Osteoblast (primary cell): ENCODE results near the gene FRAT1. TPM values are rescaled to one million over a fixed set of nuclear protein-coding genes. Genes with fewer than 3 reads are reported as not detected.

Experiments
- DNase-seq: peaks from one replicate; pipeline ENCODE4 v3.0.0; 2011; ENCODE audit warnings: low spot score, mixed read lengths; ENCODE audit not compliant: insufficient read length; ENCODE audit errors: missing footprints
- H2AFZ ChIP-seq: 2 replicates; pipeline ENCODE4 v1.6.0; 2011; ENCODE audit warnings: mild to moderate bottlenecking, low read length
- H3K27ac ChIP-seq: 2 replicates; pipeline ENCODE4 v1.5.1; 2011; ENCODE audit warnings: mild to moderate bottlenecking, low read depth, low read length, moderate library complexity
- H3K27me3 ChIP-seq: 2 replicates; pipeline ENCODE4 v1.6.0; 2012; ENCODE audit warnings: mild to moderate bottlenecking, control low read depth, inconsistent platforms, low read length, moderate library complexity; ENCODE audit not compliant: insufficient read depth
- H3K36me3 ChIP-seq: 2 replicates; pipeline ENCODE4 v1.5.1; 2011; ENCODE audit warnings: mild to moderate bottlenecking, low read length, control low read depth, moderate library complexity; ENCODE audit not compliant: insufficient read depth
- H3K4me1 ChIP-seq: 2 replicates; pipeline ENCODE4 v1.5.1; 2011; ENCODE audit warnings: mild to moderate bottlenecking, low read length, control low read depth, moderate library complexity; ENCODE audit not compliant: insufficient read depth
- H3K4me2 ChIP-seq: 2 replicates; pipeline ENCODE4 v1.6.0; 2011; ENCODE audit warnings: mild to moderate bottlenecking, low read length; ENCODE audit not compliant: insufficient read depth
- H3K4me3 ChIP-seq: fragments of 200-600 bp; sonication (generic); 3 replicates; pipeline ENCODE4 v1.5.1; 2012; ENCODE audit warnings: mild to moderate bottlenecking, low read length, inconsistent platforms; ENCODE audit not compliant: insufficient read depth
- H3K79me2 ChIP-seq: 2 replicates; pipeline ENCODE4 v1.6.0; 2012; ENCODE audit warnings: mild to moderate bottlenecking, low read length, control low read depth, inconsistent platforms; ENCODE audit not compliant: insufficient read depth
- H3K9me3 ChIP-seq: 2 replicates; pipeline ENCODE4 v1.5.1; 2011; ENCODE audit warnings: low read depth, low read length, control low read depth
- H4K20me1 ChIP-seq: 2 replicates; pipeline ENCODE4 v1.6.0; 2012; ENCODE audit warnings: mild to moderate bottlenecking, low read length, control low read depth; ENCODE audit not compliant: insufficient read depth
- CTCF ChIP-seq: IDR thresholded peaks from 2 replicates; pipeline ENCODE4 v1.5.1; 2011; ENCODE audit warnings: mild to moderate bottlenecking, low read depth, low read length, moderate library complexity; ENCODE audit errors: extremely low read depth
- total RNA-seq: library from RNA; depleted of rRNA; stranded (reverse); fragments of >200 nt; gene quantifications from 2 replicates; pipeline ENCODE4 v1.2.3, GENCODE V29; 2012

Gene FRAT1
- 3.3 and 3.8 TPM in 2 replicates for total RNA-seq

- H3K27me3 ChIP-seq, result peaks cover 19% of the 10 kb centered on the region
- H4K20me1 ChIP-seq, result no peaks in the 10 kb centered on the region
- peak within 1 kb of the TSS; percentile 97 for H2AFZ ChIP-seq
- peak within 1 kb of the TSS; percentile 98 for H3K27ac ChIP-seq
- peak; percentile 96 for DNase-seq
- no peaks in the 10 kb centered on the region for H3K9me3 ChIP-seq
- H3K79me2 ChIP-seq, result no peaks in the 10 kb centered on the region
- TF ChIP-seq CTCF, result no peak
- peak within 1 kb of the TSS; percentile 97 for H3K4me2 ChIP-seq
- H3K4me3 ChIP-seq, result peak within 1 kb of the TSS; percentile 86
- peaks cover 15% of the 10 kb centered on the region for H3K4me1 ChIP-seq
- H3K36me3 ChIP-seq, result no peaks in the 10 kb centered on the region
Measured at GRCh38 chr10:97318772-97319651, at the start of gene FRAT1. Gene FRAT1 (plus strand): TSS chr10:97319271. CDS start chr10:97319454, 183 bp downstream.

GRCh38 chr10:97270523-97271154, 48.4 kb upstream of the FRAT1 start:
- peak overlapping the region; percentile 54 for H2AFZ ChIP-seq
- peaks cover 25% of the 10 kb centered on the region for H3K79me2 ChIP-seq
- no peaks in the 10 kb centered on the region for H3K36me3 ChIP-seq
- H3K27ac ChIP-seq, result peak overlapping the region; percentile 34
- TF ChIP-seq CTCF, result no peak
- H3K9me3 ChIP-seq, result no peaks in the 10 kb centered on the region
- no peak for DNase-seq
- H3K4me1 ChIP-seq, result peaks cover 11% of the 10 kb centered on the region
- H3K4me3 ChIP-seq, result peak overlapping the region; percentile 32
- no peaks in the 10 kb centered on the region for H4K20me1 ChIP-seq
- H3K27me3 ChIP-seq, result no peaks in the 10 kb centered on the region
- peak overlapping the region; percentile 68 for H3K4me2 ChIP-seq

- TF ChIP-seq CTCF, result no peak
- Histone ChIP-seq H3K36me3 (no peaks in the 10 kb centered on the region), H3K27me3 (no peaks in the 10 kb centered on the region), H3K9me3 (no peaks in the 10 kb centered on the region), H3K27ac (no peak overlapping the region), H3K4me2 (no peak overlapping the region), H3K79me2 (peaks cover 15% of the 10 kb centered on the region), H3K4me3 (no peak overlapping the region), H4K20me1 (no peaks in the 10 kb centered on the region), H3K4me1 (peaks cover 24% of the 10 kb centered on the region), H2AFZ (no peak overlapping the region)
- DNase-seq, result no peak
Measured at GRCh38 chr10:97273700-97274099, 45.4 kb upstream of the FRAT1 start.

- no peak overlapping the region for H3K4me2 ChIP-seq
- no peak for DNase-seq
- no peak overlapping the region for H3K4me3 ChIP-seq
- no peaks in the 10 kb centered on the region for H3K9me3 ChIP-seq
- no peak overlapping the region for H2AFZ ChIP-seq
- no peak overlapping the region for H3K27ac ChIP-seq
- H3K36me3 ChIP-seq, result no peaks in the 10 kb centered on the region
- no peaks in the 10 kb centered on the region for H4K20me1 ChIP-seq
- no peaks in the 10 kb centered on the region for H3K27me3 ChIP-seq
- no peak for TF ChIP-seq CTCF
- H3K79me2 ChIP-seq, result peaks cover 8% of the 10 kb centered on the region
- peaks cover 34% of the 10 kb centered on the region for H3K4me1 ChIP-seq
Measured at GRCh38 chr10:97274828-97275227, 44.2 kb upstream of the FRAT1 start.
